ENCODE measurements around the gene TMEM63A.
A peak's percentile ranks its signal among the peaks of the same experiment; 100 is the strongest.

The TMEM63A gene

GRCh38 chr1:225866981-225867380 lies 15.2 kb downstream of the TMEM63A start:
- DNase-seq (ENCODE audit: low spot score), result peak; percentile 65

DNA sequence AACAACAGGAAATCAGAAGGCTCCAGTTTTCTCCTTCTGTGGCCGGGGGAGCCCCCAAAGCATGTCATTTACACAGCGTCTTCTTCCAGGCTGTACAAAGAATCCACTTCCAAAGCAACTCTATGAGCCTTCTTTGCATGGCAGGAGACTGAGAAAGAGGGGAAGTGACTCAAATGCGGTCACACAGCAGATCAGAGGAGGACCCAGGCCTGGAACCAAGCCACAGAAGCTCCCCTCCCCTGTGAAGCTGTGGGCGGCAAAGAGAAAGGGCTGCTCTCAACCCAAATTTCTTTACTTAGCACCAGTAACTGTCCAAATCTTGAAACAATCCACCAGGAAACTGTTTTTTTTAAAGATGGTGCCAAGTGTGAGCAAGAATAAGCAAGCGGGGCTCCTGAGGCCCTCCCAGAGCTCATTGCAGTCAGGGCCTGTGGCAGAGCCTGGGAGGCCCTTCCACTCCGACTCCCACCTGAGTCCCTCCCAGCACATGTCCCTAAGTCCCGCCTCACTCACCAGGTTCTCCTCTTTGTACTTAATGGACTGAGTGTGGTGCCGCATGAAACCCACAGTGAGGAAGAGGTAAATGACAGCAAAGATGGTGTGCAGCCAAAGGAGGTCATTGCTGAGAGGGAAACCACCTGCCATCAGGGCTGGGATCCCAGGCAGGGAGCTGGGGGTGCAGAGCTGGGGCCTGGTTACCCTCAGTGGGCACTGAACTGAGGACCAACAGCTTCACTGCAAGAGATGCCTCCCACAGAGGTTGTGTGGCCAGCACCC lies 15.9 kb downstream of the TMEM63A start:
- DNase-seq (ENCODE audit: low spot score), result no peak

DNA sequence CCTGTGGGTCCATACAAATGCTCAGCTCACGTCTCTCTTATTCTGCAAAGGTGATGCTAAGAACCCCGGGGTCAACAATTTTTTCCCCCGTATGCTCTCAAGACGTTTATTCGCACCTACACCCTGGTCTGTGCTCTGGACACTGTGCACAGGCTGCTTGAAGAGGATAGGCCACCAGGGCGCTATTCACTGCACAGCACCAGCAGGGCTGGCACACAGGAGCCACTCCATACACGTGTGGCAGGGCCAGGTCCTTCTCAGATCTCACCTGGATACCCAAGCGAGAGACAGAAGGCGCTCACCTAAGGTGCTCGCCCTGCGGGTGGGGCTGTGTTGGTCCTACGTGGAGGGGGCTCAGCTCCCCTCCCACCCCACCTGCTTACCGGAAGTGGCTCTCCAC lies 16.7 kb downstream of the TMEM63A start:
- no peak for DNase-seq (ENCODE audit: low spot score)

GRCh38 chr1:225863167-225863566 lies 19.0 kb downstream of the TMEM63A start:
- no peak for DNase-seq (ENCODE audit: low spot score)

DNA sequence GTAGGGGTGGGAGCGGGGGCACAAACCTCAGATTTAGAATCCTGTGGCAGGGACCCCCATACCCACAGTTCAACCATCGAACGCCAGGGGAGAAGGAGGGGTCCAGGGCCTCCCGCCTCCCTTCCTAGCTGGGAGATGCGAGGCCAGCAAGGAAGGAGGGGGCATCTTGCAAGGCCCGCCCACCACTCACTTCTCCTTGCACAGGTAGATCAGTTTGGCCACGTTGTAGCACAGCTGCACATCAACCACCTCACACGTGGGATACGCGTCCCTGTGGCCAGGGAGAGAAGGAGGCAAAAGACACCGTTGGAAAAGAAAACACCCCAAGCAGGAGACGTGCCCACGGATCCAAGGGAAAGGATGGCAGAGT lies 19.6 kb downstream of the TMEM63A start:
- no peak for DNase-seq (ENCODE audit: low spot score)

DNA sequence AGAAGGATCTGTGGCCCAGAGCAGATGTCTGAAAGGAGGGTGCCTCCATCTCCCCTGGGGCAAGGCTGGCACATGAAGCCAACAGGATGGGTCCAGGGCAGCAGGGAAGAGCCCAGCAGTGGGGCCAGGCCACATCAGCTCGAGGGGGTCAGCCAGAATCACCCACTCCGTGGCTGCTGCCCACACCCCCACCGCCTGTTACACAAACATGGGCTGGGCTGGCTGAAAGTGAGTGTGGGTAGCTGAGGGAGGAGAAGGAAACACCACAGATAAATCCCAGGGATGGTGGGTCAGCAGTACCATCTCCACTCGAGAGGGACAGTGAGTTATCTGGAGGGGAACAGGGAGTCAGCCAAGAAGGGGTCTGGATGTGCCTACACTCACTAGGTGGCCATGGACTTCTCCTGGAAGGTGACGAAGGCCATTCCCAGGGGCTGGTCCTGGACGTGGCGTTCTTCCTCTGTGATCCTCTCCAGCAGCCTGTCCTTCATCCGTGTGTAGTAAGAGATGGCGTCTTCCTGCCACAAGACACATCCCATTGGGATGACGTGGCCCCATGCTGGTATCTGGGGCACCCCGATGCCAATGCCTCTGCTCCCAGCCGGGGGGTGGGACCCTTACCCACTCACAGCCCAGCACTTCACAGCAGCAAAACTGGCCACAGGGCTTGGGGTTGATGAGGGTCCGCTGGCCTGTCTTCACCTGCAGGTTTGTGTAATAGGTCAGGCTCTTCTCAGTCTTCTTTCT lies 20.2 kb downstream of the TMEM63A start:
- DNase-seq (ENCODE audit: low spot score), result no peak

- DNase-seq (ENCODE audit: low spot score), result no peak
Observed at GRCh38 chr1:225860876-225861441, 21.2 kb downstream of the TMEM63A start.

- DNase-seq (ENCODE audit: low spot score), result no peak
Observed at GRCh38 chr1:225860107-225860506, 22.1 kb downstream of the TMEM63A start.

DNA sequence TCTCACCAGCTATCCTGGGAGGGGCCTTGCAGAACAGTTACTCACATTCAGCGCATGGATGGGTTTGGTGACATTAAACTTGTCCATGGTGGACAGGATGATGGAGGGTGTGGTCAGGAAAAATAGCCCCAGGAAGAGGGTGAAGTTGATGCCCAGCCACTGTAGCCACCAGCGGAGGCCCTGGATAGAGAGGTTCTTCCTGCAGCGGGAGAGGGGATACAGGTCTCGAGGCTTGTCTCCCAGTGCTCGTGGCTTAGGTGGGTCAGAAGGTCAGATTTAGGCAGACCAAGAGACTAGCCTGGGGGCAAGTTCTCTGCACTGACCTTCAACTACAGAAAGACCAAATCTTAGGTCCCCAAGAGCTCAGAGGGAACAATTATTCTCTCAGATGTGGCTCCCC lies 23.0 kb downstream of the TMEM63A start:
- DNase-seq (ENCODE audit: low spot score), result no peak

DNA sequence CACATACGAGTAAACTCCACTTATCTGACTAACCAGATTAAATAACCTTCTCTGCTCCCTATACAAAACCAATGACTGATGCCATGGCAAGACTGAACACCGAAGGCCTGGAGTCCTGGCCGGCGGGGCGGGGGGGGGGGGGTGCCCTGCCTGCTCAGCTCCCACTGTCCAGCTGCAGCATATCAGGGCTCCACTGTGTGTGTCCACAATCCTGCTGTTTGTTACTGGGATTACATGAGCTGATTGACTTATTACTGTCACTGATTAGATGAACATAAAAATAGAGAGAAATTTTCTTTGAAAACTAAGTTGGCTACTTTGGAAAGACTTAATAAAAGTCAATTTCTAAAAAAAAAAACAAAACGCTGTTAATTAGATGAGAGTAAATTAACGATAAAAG lies 24.9 kb downstream of the TMEM63A start:
- DNase-seq (ENCODE audit: low spot score), result peak; percentile 81

GRCh38 chr1:225855503-225856300 lies 26.5 kb downstream of the TMEM63A start:
- peak; percentile 46 for DNase-seq (ENCODE audit: low spot score)

- DNase-seq (ENCODE audit: low spot score), result no peak
Observed at GRCh38 chr1:225853441-225853840, 28.7 kb downstream of the TMEM63A start.

DNA sequence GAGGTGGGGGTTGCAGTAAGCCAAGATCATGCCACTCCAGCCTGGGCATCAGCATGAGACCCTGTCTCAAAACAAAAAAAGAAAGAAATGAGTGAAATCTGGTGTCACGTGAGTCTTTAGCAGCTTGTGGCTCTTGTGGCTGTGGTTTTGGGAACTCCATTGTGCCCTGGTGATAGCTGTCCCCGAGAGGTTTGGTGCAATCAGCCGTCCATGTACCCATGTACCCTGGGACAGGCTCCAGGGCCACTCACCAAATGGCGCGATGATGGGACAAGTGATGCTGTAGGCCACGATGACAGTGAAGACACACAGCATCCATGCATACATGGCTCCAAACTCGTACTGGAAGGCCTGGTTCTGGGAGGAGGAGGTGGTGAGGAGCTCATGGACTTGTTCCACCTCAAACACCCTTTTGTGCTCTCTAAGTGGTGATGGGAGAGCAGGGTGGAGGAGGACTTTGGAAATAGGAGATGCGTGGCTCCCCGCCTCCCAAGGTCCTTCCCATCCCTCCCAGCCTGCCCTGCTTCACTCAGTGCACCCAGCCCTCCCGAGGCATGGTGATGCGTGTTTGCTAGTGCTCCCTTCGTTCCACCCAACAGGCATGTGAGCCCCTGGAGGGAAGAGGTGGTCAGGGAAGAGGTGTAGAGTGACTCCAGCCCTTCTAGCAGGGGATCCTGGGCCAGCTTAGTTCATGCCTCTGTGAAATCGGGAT lies 29.6 kb downstream of the TMEM63A start:
- DNase-seq (ENCODE audit: low spot score), result no peak

DNA sequence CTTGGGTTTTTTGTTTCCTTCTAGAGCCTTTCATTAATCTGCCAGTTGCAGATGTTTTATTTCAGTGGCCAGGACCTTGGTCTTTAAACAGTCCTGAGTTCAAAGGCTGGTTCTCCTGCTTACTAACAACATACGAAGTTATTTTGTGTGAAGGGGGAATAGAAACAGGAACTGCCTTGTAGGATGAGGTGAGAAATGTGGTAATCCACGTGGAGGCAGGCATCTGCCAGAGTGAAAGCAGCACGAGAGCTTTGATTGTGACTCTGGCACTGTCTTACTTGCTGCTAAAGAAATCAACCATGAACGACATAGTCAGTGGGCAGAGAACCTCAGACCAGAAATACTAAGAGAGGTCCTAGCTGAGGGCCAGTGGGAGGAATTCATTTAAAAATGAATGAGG lies 30.4 kb downstream of the TMEM63A start:
- no peak for DNase-seq (ENCODE audit: low spot score)

GRCh38 chr1:225850370-225850769 lies 31.8 kb downstream of the TMEM63A start:
- no peak for DNase-seq (ENCODE audit: low spot score)

GRCh38 chr1:225849925-225850324 lies 32.3 kb downstream of the TMEM63A start:
- peak; percentile 39 for DNase-seq (ENCODE audit: low spot score)

GRCh38 chr1:225848030-225848955 lies 33.9 kb downstream of the TMEM63A start:
- DNase-seq (ENCODE audit: low spot score), result peak; percentile 95

GRCh38 chr1:225847610-225848009 lies 34.6 kb downstream of the TMEM63A start:
- no peak for DNase-seq (ENCODE audit: low spot score)

DNA sequence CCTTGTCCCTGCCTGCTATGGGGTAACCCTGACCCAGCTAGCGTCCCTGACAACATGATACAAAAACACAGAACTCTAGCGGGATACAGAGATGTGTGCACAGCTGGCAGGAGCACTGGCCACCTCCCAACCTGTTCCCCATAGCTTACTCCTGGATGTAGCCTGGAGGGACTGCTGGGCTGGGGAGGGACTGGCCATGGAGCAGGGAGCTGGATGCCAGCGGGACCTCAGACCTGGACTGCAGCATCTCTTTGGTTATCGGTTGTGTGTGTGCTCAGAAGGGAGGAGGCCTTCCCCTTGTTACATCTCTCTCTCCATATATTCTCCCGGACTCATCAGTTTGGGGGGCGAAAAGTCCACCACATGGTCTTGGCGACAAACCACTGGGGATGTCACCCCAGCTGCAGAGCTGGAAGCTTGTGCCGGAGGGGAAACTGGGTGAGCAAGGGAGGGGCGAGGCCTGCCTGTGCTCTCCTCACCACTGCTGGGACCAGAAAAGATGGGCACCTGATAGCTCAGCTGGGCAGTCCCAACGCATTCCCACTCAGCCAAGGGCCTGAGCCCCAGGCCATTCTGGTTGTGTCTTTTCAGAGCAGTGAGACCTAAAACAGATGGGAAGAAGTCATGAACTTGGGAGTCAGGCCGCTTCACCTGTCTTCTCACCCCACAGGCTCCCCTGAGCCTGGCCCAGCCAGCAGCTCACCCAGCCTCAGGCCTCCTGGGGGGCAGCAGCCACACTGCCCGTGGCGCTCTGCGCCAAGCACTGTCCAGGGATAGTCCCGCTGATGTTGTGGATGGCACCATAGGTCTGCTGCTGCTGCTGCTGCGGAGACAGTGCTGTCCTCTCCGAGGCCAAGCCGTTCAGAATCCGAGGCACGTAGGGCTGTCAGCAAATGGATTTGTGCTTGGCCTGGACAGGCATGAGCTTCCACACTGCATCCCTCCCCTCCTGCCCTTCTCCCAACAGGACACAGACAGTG lies 35.6 kb downstream of the TMEM63A start:
- peak; percentile 69 for DNase-seq (ENCODE audit: low spot score)

Data from pons (tissue), 1 donor.